K562 (cell line): ENCODE results near the gene HDAC9. TPM values are rescaled to one million over a fixed set of nuclear protein-coding genes. Genes with fewer than 3 reads are reported as not detected.

Experiments
- ATAC-seq: fragments of 200-7000 bp; cut with Tn5 transposase; 3 replicates; pipeline ENCODE4 v1.9.1; 2020; ENCODE audit warnings: moderate library complexity
- BruUV-seq: library from RNA; stranded (reverse); fragments of 400-500 nt; replicated peaks from 2 replicates; lab custom pipeline; 2021; lab: Mats Ljungman, UMichigan
- CTCF ChIA-PET: fragments of 300-600 bp; formaldehyde crosslinking; extraction: SDS; loops from one replicate; lab custom pipeline; 2021; ENCODE audit warnings: low intra/inter-chr PET ratio; lab: Yijun Ruan, JAX
- POLR2A ChIA-PET: fragments of 300-600, 350-650 bp; sonication (Branson Sonifier 250); formaldehyde crosslinking; extraction: SDS; loops from one replicate; lab custom pipeline; 2021; ENCODE audit warnings: antibody characterized with exemption, inconsistent platforms; lab: Yijun Ruan, JAX
- DNase-seq, 4 experiments: peaks; one replicate each; pipeline versions ENCODE4 v3.0.0 to v3.0.0-alpha.2; 2011 to 2018; ENCODE audit warnings: low spot score in 3 of 4, mixed read lengths in 3 of 4; ENCODE audit errors: extremely low read depth in 1 of 4
- FAIRE-seq: peaks from 2 replicates; lab custom pipeline; 2011; peaks lifted over from hg19 to GRCh38; lab: Jason Lieb, UNC
- H2AFZ ChIP-seq: 2 replicates; pipeline ENCODE4 v1.6.0; 2011; ENCODE audit warnings: low read depth, low read length, control low read depth, inconsistent platforms
- H3K27ac ChIP-seq: fragments of 200-600 bp; 3 replicates; pipeline ENCODE4 v1.8.0; 2011; ENCODE audit warnings: low read depth, mild to moderate bottlenecking, control low read depth, inconsistent platforms, low read length, moderate library complexity, mixed read lengths; ENCODE audit errors: extremely low read depth
- H3K27me3 ChIP-seq, 2 experiments: fragments of 300-600 bp in 1 of 2; 2 replicates in 1 of 2; 3 replicates in 1 of 2; pipeline versions ENCODE4 v1.6.0 to v1.8.0; 2011; ENCODE audit warnings: inconsistent platforms in 2 of 2, low read length in 2 of 2, mild to moderate bottlenecking in 1 of 2, mixed read lengths in 1 of 2, moderate library complexity in 1 of 2; ENCODE audit not compliant: control insufficient read depth in 2 of 2, insufficient read depth in 2 of 2
- H3K36me3 ChIP-seq: fragments of 300-600 bp; 3 replicates; pipeline ENCODE4 v1.8.0; 2011; ENCODE audit warnings: mild to moderate bottlenecking, low read length, inconsistent platforms; ENCODE audit not compliant: control insufficient read depth, insufficient read depth
- H3K4me1 ChIP-seq, 2 experiments: fragments of 200-600 bp in 1 of 2; replicated peaks in 1 of 2; 2 replicates in 1 of 2; 3 replicates in 1 of 2; pipeline versions ENCODE4 v1.5.1 to v1.8.0; 2011; ENCODE audit warnings: inconsistent platforms in 2 of 2, low read length in 2 of 2, mild to moderate bottlenecking in 1 of 2, mixed read lengths in 1 of 2, moderate library complexity in 1 of 2; ENCODE audit not compliant: control insufficient read depth in 2 of 2, insufficient read depth in 2 of 2
- H3K4me2 ChIP-seq: 2 replicates; pipeline ENCODE4 v1.6.1; 2011; ENCODE audit warnings: low read length, control low read depth, inconsistent platforms, mixed read lengths; ENCODE audit not compliant: insufficient read depth
- H3K4me3 ChIP-seq: fragments of 200-600 bp; sonication (generic), shearing (Covaris generic); 2 replicates; pipeline ENCODE4 v1.5.1; 2016; ENCODE audit warnings: control low read depth, inconsistent platforms
- H3K79me2 ChIP-seq: fragments of 200-600 bp; 3 replicates; pipeline ENCODE4 v1.8.0; 2011; ENCODE audit warnings: low read length, inconsistent platforms; ENCODE audit not compliant: control insufficient read depth, insufficient read depth
- H3K9ac ChIP-seq, 2 experiments: 2 replicates each; pipeline versions ENCODE4 v1.6.0 to v1.6.1; 2011; ENCODE audit warnings: low read depth in 2 of 2, low read length in 2 of 2, control low read depth in 1 of 2, inconsistent platforms in 1 of 2, mild to moderate bottlenecking in 1 of 2, mixed read lengths in 1 of 2; ENCODE audit not compliant: insufficient read depth in 1 of 2
- H3K9me1 ChIP-seq: one replicate; pipeline ENCODE4 v1.6.0; 2011; ENCODE audit warnings: inconsistent platforms, mild to moderate bottlenecking, low read length, moderate library complexity; ENCODE audit not compliant: control insufficient read depth, insufficient read depth
- H3K9me3 ChIP-seq: replicated peaks from 2 replicates; pipeline ENCODE4 v1.5.1; 2011; ENCODE audit warnings: low read depth, low read length, inconsistent platforms; ENCODE audit not compliant: control insufficient read depth, insufficient read depth
- H4K20me1 ChIP-seq: replicated peaks from 2 replicates; pipeline ENCODE4 v1.6.1; 2011; ENCODE audit warnings: low read length, inconsistent platforms, mixed read lengths; ENCODE audit not compliant: control insufficient read depth, insufficient read depth
- HDAC8 ChIP-seq: fragments of 450-650 bp; IDR thresholded peaks from 2 replicates; pipeline ENCODE4 v1.6.1; 2016; ENCODE audit warnings: mild to moderate bottlenecking, missing genetic modification characterization, moderate library complexity, missing compliant biosample characterization
- MTF1 ChIP-seq: fragments of 250-450 bp; sonication (Bioruptor Pico); IDR thresholded peaks from 2 replicates; pipeline ENCODE4 v1.9.0; 2021; ENCODE audit warnings: moderate library complexity, mild to moderate bottlenecking, inconsistent platforms, borderline replicate concordance
- RNF2 ChIP-seq: sonication (generic); IDR thresholded peaks from 2 replicates; pipeline ENCODE4 v1.6.1; 2016
- TRIM24 ChIP-seq, 2 experiments: fragments of 450-650 bp; IDR thresholded peaks; 2 replicates each; pipeline ENCODE4 v1.6.1; 2016
- ZKSCAN1 ChIP-seq: fragments of 150-350 bp; IDR thresholded peaks from 2 replicates; pipeline ENCODE4 v1.6.1; 2016; ENCODE audit warnings: low read depth, low read length
- ZNF121 ChIP-seq: sonication (generic); formaldehyde crosslinking; conservative IDR thresholded peaks from 2 replicates; pipeline ENCODE4 v1.8.0; 2022; ENCODE audit warnings: missing genetic modification reagents
- ZNF586 ChIP-seq: fragments of 450-650 bp; formaldehyde crosslinking; conservative IDR thresholded peaks from 2 replicates; pipeline ENCODE4 v1.4.0; 2020; ENCODE audit warnings: mild to moderate bottlenecking, moderate library complexity
- WGBS: fragments of 100-300 bp; shearing (Covaris generic); methylation state at CpG from one replicate; pipeline ENCODE4 v1.1.6; 2016; ENCODE audit warnings: low coverage, mixed read lengths; ENCODE audit not compliant: insufficient coverage; ENCODE audit errors: missing lambda C conversion rate; 5-methylcytosine and 5-hydroxymethylcytosine counted together
- in situ Hi-C: fragments of 300-500 bp; cut with MboI; formaldehyde crosslinking; loops from 4 replicates; pipeline ENCODE4 v1.15.0; 2018; ENCODE audit warnings: inconsistent platforms, mixed read lengths
- intact Hi-C: fragments of 100-400 bp; cut with micrococcal nuclease; formaldehyde crosslinking; loops from 2 replicates; pipeline ENCODE4 v1.14.2; 2022
- polyA plus RNA-seq, 8 experiments: library from polyadenylated mRNA; depleted of rRNA in 4 of 8; stranded (reverse) in 5 of 8; unstranded in 3 of 8; fragments of >200 nt; fragmentation: Nextera tagmentation in 2 of 8; fragmentation: Illumina TruSeq in 1 of 8; extraction: Ambion mirVana in 2 of 8; extraction: Trizol in 1 of 8; gene quantifications; 2 replicates each; pipeline versions ENCODE4 v1.2.1 to v1.2.3, GENCODE V29; 2011 to 2014; ENCODE audit warnings: inconsistent platforms in 1 of 8, missing spikeins in 1 of 8
- total RNA-seq, 7 experiments: library from RNA; depleted of rRNA in 6 of 7; stranded (reverse); fragments of >200 nt in 6 of 7; fragmentation: Illumina TruSeq in 2 of 7; extraction: Trizol in 2 of 7; gene quantifications; 2 replicates each; pipeline versions ENCODE4 v1.2.1 to v1.2.3, GENCODE V29; 2011 to 2021; ENCODE audit warnings: low replicate concordance in 1 of 7
- TF ChIP-seq, protein P1 (sequence below): fragments of 250-450 bp; sonication (Bioruptor Pico); IDR thresholded peaks from 2 replicates; pipeline ENCODE4 v1.4.0; 2020; ENCODE audit warnings: mild to moderate bottlenecking, moderate library complexity
- TF ChIP-seq, protein P2 (sequence below): sonication (generic); formaldehyde crosslinking; IDR thresholded peaks from 2 replicates; pipeline ENCODE4 v1.8.0; 2022; ENCODE audit warnings: missing genetic modification reagents, mild to moderate bottlenecking, moderate library complexity, borderline replicate concordance
- TF ChIP-seq, protein P3 (sequence below): IDR thresholded peaks from 2 replicates; pipeline ENCODE4 v1.6.1; 2011; ENCODE audit not compliant: insufficient read length; ENCODE audit errors: extremely low read depth

HDAC9 gene
- total and polyA plus RNA-seq, 9 of the 15 experiments (the other 6 are each of a cell fraction or from before 2014, with no cell fraction given) = 0.08 to 0.91 (median 0.33) TPM

DNA sequence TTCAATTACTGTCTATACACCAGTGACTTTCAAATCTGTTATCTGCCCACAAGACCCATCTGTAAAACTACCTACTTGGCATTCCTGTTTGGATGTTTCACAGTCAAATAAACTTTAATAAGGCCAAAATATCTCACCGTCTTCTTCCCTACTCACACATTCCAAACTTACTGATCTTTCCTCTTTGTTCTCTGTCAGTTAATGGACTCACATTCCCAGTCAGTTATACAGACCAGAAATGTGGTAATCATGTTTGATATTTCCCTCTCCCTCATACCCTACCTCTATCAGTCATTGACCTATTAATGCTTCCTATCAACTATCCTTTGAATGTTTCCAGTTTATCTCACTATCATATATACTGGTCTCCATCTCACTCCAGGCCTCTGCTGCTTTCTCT, 28.5 kb upstream of the HDAC9 start:
- ChIA-PET POLR2A (no interaction called here), CTCF (no interaction called here)
- H3K9me1 ChIP-seq = no peaks in the 10 kb centered on the region
- no peak overlapping the region for H3K9ac ChIP-seq
- intact Hi-C loops (no loop called here), in situ Hi-C loops (no loop called here)
- ATAC-seq (no peak), DNase-seq (no peak), FAIRE-seq (no peak)
- H3K4me3 ChIP-seq = no peak overlapping the region
- 0% methylated on average over 1 of the region's 1 CpG for WGBS
- no peaks in the 10 kb centered on the region for H3K36me3 ChIP-seq
- no peak overlapping the region for H3K4me2 ChIP-seq
- no peaks in the 10 kb centered on the region for H3K27me3 ChIP-seq
- H3K27ac ChIP-seq = no peak overlapping the region
- H3K9me3 ChIP-seq = no peaks in the 10 kb centered on the region; the same call in 1 of the 2 replicates
- BruUV-seq = no TSS peak
- no peaks in the 10 kb centered on the region for H4K20me1 ChIP-seq
- no peaks in the 10 kb centered on the region for H3K4me1 ChIP-seq
- H3K79me2 ChIP-seq = no peaks in the 10 kb centered on the region
- no peak overlapping the region for H2AFZ ChIP-seq
- TF ChIP-seq RNF2 (no peak), ZNF121 (CRISPR knock-in tag) (no peak), TRIM24 (IDR thresholded peaks at IDR 0.05) (no peak), ZNF586 (CRISPR knock-in tag) (no peak), MTF1 (no peak), HDAC8 (tag) (no peak), ZKSCAN1 (no peak)
- TF ChIP-seq, protein P1, sequence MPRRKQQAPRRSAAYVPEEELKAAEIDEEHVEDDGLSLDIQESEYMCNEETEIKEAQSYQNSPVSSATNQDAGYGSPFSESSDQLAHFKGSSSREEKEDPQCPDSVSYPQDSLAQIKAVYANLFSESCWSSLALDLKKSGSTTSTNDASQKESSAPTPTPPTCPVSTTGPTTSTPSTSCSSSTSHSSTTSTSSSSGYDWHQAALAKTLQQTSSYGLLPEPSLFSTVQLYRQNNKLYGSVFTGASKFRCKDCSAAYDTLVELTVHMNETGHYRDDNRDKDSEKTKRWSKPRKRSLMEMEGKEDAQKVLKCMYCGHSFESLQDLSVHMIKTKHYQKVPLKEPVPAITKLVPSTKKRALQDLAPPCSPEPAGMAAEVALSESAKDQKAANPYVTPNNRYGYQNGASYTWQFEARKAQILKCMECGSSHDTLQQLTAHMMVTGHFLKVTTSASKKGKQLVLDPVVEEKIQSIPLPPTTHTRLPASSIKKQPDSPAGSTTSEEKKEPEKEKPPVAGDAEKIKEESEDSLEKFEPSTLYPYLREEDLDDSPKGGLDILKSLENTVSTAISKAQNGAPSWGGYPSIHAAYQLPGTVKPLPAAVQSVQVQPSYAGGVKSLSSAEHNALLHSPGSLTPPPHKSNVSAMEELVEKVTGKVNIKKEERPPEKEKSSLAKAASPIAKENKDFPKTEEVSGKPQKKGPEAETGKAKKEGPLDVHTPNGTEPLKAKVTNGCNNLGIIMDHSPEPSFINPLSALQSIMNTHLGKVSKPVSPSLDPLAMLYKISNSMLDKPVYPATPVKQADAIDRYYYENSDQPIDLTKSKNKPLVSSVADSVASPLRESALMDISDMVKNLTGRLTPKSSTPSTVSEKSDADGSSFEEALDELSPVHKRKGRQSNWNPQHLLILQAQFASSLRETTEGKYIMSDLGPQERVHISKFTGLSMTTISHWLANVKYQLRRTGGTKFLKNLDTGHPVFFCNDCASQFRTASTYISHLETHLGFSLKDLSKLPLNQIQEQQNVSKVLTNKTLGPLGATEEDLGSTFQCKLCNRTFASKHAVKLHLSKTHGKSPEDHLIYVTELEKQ = no peak
- TF ChIP-seq, protein P2, sequence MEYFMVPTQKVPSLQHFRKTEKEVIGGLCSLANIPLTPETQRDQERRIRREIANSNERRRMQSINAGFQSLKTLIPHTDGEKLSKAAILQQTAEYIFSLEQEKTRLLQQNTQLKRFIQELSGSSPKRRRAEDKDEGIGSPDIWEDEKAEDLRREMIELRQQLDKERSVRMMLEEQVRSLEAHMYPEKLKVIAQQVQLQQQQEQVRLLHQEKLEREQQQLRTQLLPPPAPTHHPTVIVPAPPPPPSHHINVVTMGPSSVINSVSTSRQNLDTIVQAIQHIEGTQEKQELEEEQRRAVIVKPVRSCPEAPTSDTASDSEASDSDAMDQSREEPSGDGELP = no peak
- TF ChIP-seq, protein P3, sequence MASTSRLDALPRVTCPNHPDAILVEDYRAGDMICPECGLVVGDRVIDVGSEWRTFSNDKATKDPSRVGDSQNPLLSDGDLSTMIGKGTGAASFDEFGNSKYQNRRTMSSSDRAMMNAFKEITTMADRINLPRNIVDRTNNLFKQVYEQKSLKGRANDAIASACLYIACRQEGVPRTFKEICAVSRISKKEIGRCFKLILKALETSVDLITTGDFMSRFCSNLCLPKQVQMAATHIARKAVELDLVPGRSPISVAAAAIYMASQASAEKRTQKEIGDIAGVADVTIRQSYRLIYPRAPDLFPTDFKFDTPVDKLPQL = no peak
